ENCODE results near the gene TMEM178B.
"Not testable (repeated sequence)": the region's sequence is repeated elsewhere in the genome, so short reads cannot be mapped to it uniquely, and the experiment has no call there.

Gene TMEM178B

DNA sequence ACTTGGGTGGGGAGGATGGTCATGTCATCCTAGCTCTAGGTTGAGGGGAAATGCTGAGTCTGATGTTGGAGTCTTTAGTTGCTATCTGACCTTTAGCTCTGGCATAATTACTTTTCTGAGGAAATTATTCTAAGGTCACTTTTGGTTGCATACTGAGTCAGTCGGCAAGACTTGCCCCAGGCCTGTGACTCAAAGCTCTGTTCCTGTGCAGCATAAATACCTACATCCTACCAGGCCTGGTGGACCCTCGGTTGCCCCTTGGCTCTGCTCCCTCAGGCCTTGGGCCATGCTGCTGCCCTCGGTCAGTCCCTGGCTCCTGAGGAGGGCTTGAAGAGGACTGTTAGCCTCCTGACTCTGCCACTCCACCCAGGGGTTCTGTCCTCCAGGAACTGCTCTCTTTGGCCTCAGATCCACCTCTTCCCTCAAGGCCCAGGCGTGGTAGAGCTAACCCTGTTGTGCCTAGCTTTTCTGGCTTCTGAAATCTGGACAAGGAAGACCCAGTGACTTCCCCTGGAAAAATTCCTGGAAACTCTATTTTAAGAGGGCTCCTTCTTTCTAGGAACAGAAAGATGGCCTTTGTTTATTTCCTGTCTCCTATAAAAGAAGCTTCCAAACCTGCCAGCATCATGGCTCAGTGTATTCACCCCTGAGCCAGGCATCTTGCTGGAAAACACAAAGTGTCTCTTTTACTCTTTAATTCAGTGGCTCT lies 71.2 kb downstream of the TMEM178B start:
- DNase-seq = no peak

DNA sequence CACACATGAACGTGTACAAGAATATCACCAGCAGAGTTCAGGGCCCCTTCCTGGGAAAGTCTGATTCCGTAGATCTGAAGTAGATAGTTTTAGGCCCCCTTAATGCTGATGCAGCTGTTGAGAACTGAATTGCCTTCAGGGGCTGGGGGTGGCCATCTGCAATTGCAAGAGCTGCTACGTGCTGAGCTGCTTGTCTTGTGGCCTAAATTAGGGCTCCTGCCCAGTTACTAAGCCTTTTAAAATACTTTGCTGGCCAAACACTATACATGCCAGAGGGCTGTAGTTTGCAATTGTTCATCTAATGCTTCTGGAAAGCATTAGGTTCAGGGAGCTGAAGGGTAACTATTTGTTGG lies 71.7 kb downstream of the TMEM178B start:
- DNase-seq = no peak

DNA sequence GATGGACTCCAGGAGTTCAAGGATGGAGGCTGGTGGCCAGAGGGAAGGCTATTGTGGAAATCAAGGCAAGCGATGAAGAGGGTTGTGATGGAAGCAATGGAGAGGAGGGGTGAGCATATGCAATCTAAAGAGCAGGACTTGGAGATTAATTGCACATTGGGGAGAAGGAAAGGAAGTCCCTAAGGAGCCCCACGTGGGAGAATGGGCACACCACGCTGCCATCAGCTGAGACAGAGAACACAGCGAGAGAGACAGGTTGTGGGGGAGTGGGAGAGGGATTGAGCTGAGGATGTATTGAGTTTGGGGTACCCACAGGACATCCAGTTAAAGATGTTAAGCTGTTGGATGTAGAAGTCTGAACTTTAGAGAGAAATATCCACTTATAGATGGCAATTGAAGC lies 73.6 kb downstream of the TMEM178B start:
- no peak for DNase-seq

DNA sequence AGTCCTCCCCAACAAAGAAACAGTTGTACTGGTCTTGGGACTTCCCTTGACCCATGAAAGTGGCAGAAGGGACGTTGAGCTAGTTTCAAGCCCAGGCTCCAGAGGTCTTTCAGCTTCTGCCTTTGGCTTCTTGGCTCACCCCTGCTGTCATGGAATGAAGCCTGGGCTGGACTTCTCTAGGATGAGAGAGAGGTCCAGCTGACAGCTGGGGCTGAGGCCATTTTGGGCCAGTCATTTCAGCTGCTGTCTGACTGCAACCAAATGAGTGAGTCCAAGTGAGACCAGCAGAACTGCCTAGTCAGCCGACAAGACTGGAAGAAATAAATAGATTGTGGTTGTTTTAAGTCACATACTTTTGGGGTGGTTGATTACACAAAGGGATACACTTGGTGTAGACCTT lies 76.6 kb downstream of the TMEM178B start:
- DNase-seq = no peak

DNA sequence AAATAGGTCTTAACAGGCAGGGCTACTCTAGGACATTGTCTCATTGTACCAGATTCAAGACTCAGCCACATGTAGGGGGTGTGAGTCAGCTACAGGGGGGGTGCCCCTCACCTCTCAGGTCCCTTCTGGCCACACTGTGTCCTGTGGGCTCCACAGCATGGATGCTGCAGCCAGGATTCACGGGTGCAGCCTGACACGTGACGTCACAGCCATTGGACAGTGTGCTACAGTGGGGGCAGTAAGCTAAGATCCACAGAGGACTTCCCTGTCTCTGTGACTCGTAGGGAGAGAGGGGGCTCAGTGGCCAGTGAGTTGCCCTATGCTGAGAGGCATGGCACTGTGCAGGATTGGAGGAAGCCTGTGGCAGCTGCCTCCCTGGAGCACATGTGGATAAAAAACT lies 77.9 kb downstream of the TMEM178B start:
- no peak for DNase-seq

DNA sequence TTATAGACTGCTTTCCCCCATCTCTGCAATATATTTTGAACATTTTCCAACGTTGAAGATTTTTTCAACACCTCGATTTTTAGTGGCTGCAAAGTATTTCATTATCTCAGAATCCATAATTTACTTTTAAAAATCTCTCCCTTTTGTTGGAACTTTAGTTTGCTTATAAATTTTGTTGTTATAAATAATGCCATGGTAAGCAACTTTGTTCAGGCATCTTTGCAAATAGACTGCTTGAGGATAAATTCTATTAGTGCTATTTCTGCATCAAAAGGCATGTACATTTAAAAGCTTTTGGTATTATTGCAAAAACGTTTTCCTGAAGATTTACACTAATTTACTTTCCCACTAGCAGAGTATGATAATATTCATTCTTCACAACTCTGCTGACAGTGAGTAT lies 79.4 kb downstream of the TMEM178B start:
- no peak for DNase-seq

DNA sequence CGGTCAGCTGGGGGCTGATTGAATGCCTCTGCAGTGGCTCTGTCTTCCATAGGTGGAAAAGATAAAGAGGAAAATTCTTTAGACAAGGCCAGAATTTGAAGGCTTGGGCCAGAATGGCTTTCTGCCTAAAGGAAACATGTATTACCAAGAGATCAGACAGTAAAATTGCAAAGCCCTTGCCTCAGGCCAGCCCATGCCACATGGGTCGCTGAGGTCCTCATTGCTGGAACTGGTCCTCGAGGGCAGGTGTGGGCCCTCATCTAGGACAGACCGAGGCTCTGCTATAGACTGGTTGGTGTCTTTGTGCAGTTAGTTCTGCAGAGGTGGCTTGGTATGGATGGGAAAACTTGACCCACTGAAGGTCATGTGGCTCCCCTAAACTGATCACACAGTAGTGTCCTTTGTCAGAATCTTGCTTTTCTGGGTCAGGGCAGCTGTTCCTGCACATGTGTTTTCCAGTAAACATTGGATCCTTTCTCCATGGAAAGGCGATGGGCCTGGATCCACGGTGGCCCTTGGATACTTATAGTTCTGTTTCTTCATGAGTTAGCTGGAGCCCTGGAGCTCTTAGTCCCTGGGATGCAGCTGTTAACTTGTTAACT lies 80.4 kb downstream of the TMEM178B start:
- DNase-seq = no peak

DNA sequence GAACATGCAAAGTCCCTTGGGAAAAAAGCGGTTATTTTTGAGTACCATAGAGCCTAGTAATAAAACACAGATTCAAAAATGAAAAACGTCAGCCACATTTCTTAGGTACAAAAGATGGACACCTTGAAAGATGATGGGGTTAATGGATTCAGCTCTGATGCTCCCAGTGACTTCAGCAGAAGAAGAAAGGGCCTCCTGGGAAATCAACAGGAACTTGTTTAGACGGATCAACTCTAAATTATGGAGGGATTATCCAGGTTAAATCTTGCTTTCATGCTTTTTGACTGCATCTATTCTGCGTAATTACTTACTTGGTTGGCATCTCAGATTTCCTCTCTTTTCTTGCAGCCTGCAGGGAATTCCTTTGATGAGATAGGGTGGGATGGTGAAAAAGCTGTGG lies 82.5 kb downstream of the TMEM178B start:
- DNase-seq = no peak

DNA sequence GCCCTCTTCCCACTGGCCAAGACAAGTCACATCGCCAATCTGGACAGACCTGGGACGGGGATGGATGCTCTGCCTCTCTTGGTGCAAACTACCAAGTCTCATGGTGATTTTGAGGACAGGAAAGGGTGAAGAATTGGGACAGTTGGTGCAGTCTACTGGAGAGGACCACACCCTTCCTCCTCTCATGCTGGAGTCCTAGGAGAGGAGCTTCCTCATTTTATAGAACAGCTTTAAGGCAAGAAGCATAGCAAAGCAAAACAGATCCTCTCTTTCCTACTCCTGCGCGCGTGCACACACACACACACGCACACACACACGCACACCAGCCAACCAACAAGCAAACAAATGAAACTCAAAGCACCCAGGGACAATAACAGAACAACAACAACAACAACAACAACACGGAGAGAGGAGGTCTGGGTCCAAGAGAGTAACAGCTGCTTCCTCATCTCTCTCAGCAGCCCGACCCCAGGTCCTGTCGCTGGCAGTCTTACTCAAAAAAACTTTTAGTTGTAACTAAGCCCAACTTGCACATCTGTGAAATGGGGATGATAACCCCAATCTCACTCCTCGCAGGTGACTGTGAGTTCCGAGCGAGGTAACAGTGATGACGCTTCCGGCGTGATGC lies 83.4 kb downstream of the TMEM178B start:
- DNase-seq = no peak

DNA sequence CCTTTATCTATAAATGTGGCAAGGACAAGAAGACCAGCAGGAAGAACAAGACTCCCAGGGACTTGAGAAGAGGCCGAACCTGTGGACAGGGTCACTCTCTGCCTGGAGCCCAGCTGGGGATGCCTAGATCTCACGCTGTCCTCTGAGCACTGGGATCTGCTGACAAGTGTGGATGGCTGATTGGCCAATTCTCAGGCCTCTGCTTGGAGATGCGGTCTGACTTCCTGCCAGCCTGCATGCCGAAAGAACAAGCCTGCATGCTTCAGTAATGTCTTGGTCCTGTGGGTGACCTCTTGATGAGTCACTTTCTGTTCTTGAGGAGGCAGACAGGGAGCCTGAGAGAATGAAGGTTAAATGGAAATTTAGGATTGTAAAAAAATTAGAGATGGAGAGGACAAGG lies 84.7 kb downstream of the TMEM178B start:
- DNase-seq = no peak

DNA sequence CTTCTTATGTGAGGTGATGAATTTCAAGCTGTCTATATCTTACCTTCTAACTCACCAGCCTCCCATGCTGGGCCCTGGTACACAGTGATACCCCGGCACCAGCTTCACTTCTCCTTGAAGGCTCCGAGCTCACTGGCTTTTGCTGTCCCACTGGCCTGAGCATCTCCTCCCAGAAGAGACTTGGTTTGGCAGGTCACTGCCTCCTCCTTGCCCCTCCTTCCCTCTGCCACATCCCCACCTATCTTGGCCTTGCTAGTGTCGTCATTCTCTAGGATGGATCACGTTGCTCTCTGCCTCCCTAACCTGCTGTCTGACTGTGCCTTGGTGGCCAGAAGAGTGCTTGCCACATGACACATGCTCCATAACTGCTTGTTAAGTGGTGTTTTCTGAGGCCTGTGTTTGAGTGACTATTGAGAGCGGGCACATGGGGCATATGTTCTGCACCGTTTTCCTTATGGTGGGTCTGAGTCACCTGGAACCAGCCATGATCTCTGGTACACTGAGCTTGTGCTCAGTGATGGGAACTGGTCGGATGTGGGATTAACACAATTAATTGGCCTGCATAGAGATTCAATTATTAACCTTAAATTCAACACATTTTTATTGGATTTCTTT lies 86.5 kb downstream of the TMEM178B start:
- no peak for DNase-seq

DNA sequence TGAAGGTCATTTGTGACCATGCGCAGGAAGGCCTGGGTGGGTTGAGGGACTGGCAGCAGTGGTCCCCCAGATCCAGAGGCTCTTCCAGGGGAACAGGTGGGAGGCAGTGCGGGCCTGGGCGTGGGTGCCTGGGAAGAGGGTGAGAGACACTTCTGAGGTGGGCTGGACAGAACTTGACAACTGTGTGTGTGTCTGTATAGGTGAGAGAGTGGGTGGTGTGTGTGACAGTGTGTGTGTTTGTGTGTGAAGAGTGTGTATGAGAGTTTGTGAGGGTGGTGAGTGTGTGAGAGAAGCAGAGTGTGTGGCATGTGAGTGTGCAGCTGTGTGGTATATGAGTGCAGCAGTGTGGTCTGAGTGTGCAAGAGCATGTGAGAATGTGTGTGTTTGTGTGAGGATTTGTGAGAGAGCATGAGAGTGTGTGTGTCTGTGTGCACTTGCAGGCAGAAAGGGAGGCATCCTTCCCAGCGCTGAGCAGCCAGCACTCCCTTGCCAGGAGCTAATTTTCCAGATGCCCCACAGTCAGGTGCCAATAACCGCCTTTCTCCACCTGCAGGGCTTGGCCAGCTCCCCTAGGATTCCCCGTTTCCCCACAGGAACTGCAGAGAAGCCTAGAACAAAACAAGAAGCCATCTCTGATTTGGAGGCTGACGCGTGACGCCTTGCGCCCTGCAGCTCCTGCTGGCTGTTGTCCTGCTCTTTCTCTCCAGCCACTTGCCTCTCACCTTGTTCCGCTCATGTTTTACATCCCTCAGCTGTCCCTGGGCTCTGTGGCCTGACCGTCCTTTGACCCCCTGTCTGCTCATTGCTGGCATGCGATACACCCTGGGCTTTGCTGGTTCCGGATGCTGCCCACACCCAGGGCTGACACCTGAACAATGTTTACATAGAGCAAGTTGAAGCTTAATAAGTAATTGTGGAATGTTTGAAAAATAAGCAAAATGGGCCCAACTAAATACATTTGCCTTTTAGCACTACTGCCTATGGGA lies 88.0 kb downstream of the TMEM178B start:
- no peak for DNase-seq

DNA sequence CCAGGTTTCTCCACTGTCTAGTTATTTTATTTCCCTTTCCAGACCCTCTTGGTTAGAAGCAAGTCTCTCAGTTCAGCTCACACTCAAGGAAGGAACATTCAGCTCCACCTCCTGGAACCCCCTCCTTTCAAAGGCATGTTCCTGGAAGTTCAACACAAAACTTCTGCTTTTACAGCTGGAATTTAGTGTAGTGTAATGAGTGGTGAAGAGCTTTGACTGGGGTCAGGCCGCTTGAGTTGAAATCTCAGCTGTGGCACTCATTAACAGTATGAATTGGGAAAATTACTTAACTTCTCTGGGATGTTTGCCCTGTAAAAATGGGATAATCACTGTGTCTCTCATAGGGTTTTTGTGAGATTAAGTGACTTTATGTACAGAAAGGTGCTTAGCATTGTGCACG lies 91.7 kb downstream of the TMEM178B start:
- DNase-seq = no peak

DNA sequence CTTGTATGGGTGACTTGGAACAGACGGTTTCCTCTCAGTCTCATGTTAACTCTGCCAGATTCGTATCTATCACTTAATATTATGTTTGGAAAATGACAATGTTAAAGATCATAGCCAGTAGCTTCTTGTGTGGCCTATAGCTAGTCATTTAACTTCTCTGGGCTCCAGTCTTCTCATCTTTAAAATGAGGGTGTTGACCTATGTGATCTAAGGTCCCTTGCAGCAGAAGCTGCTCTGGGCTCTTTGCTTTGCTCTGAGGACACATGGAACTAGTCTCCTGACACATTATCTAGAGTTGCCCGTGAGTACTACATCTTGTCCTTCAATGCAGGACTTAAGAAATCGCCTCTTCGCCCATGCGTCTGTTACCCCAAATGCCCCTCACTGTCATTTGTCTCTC lies 93.1 kb downstream of the TMEM178B start:
- no peak for DNase-seq

DNA sequence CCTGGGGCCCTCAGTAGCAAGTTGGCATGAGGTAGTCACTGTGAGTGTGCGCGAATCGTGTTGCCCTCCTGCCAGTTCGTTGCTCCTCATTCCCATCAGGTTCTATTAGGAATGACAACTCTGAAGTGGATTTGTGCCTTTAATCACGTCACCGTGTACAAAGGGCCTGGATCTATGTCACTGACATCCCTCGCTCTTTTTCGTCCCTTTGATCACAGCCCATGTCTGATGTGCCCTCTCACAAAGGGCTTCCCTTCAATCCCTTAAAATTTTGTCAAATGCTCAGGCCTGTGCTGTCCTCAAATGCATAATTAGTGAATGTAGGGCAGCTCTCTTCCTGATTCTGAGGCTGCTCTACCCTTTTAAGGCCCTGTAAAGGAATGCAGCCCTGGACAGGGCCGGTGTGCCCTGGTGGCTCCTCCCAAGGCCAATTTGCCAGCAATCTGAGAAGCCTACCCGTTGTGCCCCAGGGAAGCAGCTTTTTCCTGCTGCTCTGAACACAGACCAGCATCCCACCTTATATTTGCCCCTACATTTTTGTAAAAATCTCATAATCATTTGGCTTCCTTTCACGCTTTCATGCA lies 93.6 kb downstream of the TMEM178B start:
- DNase-seq = no peak

DNA sequence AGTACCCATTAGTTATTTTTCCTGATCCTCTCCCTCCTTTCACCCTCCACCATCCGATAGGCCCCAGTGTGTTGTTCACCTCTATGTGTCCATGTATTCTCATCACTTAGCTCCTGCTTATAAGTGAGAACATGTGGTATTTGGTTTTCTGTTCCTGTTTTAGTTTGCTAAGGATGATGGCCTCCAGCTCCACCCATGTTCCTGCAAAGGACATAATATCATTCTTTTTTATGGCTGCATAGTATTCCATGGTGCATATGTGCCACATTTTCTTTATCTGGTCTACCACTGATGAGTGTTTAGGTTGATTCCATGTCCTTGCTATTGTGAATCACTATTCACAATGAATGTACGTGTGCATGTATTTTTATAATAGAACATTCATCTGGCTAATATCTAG lies 95.3 kb downstream of the TMEM178B start:
- not testable (repeated sequence) for DNase-seq

DNA sequence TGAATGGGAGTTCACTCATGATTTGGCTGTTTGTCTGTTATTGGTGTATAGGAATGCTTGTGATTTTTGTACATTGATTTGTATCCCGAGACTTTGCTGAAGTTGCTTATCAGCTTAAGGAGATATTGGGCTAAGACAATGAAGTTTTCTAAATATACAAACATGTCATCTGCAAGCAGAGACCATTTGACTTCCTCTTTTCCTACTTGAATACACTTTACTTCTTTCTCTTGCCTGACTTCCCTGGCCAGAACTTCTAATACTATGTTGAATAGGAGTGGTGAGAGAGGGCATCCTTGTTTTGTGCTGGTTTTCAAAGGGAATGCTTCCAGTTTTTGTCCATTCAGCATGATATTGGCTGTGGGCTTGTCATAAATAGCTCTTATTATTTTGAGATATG lies 101.9 kb downstream of the TMEM178B start:
- DNase-seq = not testable (repeated sequence)

DNA sequence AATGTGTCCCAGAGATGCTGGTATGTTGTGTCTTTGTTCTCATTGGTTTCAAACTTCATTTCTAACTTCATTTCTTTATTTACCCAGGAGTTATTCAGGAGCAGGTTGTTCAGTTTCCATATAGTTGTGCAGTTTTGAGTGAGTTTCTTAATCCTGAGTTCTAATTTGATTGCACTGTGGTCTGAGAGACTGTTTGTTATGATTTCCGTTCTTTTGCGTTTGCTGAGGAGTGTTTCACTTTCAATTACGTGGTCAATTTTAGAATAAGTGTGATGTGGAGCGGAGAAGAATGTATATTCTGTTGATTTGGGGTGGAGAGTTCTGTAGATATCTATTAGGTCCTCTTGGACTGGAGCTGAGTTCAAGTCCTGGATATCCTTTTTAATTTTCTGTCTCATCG lies 103.3 kb downstream of the TMEM178B start:
- DNase-seq = not testable (repeated sequence)

DNA sequence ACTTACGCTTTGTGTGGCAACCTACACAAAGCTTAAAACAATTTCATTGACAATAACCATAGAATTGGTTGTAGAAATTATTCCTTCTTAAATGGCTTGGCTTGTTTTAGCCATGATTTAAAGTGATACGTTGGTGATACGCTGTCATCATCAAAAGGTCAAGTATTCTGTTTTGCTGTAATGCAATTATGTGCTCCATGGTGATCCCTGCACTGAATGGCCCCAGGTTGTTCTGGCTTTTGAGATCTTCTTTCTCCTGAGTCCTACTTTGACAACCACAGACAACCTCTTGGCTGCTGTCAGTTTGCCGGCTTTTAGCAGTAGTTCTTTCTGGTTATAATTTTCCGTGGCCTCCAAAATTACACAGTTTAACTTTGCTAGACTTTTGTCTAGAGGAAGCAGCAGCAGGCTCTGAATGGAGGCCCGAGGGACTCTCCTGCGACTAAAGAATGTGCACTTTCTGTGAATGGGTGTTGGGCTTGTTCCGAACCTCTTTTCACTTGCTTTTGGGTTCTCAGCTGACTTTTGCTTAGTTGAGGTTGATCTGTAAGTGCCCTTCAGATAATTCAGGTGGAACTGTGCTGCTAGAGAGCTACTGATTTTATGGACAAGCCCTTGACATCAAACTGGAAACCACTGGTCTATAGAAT lies 104.7 kb downstream of the TMEM178B start:
- DNase-seq = no peak

DNA sequence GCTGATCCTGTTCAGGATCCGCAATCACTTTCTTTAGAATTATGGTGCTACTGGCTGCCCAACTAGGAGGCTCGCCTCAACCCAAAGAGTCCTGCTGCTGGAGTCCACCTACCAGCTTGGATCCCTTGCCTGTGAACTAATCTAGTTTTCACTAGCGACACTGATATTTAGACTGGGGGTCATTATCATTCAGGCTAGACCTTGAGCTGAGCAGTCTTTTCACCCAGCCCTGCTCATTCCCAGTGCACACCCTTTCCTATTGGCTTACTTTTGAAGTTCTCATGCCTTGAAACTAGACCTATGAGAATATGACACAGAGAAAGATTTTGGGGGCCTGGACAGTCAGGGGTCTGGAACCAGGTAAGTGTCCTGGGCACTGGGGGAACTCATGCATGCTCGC lies 107.9 kb downstream of the TMEM178B start:
- DNase-seq = no peak

DNA sequence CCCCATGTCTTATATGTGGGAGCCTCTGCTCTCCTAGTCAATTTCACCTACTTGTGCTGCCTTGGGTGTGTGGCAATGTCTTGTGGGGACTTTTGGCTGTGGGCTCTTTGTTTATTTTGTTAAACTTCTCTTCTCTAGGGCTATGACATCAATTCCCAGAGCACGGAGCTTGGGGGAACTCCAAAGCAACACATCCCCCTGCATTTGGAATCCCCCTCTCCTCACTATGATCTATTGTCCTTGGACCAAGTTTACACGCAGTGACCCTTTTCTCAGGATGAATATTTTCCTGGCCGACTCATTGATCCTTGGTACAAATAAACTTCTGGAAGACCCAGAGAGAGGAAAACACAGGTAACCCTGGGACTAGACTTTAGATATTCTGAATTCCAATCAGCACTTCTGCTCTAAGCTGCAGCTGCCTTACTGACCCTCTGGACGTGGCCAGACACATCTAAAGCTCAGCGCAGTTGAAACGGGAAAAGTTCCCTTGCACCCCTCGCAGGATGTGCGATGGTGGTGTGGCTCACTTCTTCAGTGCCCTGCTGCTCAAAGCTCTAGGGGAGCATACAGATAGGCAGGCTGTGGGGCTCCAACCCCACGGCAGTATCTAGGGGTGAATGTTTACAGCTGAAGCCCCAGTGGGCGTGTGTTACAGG lies 110.8 kb downstream of the TMEM178B start:
- DNase-seq = no peak

Data from NCI-H1694 treated with DMSO at 0.1 percent for 48 hours (cell line).